CD8-positive, alpha-beta memory T cell (primary cell): ENCODE measurements around the gene PITPNC1. TPM values are rescaled to one million over a fixed set of nuclear protein-coding genes. Genes with fewer than 3 reads are reported as not detected.

Source experiments
- CTCF ChIA-PET: fragments of 350-600 bp; sonication (Branson Sonifier 250); formaldehyde crosslinking; loops from one replicate; lab custom pipeline; 2021; ENCODE audit warnings: antibody characterized with exemption; lab: Charles Lee
- POLR2A ChIA-PET: fragments of 350-600 bp; sonication (Branson Sonifier 250); formaldehyde crosslinking; loops from one replicate; lab custom pipeline; 2021; ENCODE audit warnings: antibody characterized with exemption; lab: Charles Lee
- DNase-seq, 5 donors: peaks; one replicate each; pipeline versions ENCODE4 v3.0.0 to v3.0.0-alpha.2; 2020 to 2022; ENCODE audit warnings: mixed read lengths in 1 of 5
- H3K27ac ChIP-seq: one replicate; pipeline ENCODE4 v1.7.0; 2013; ENCODE audit warnings: low read depth, mild to moderate bottlenecking, low read length, moderate library complexity
- H3K27me3 ChIP-seq: 2 replicates; pipeline ENCODE4 v1.7.0; 2013; ENCODE audit warnings: low read length, mild to moderate bottlenecking; ENCODE audit not compliant: insufficient read depth, poor library complexity, severe bottlenecking
- H3K36me3 ChIP-seq: 2 replicates; pipeline ENCODE4 v1.7.0; 2013; ENCODE audit warnings: mild to moderate bottlenecking, low read length, moderate library complexity; ENCODE audit not compliant: insufficient read depth
- H3K4me1 ChIP-seq: 2 replicates; pipeline ENCODE4 v1.7.0; 2013; ENCODE audit warnings: mild to moderate bottlenecking, low read length, moderate library complexity; ENCODE audit not compliant: insufficient read depth
- H3K4me3 ChIP-seq: 2 replicates; pipeline ENCODE4 v1.7.0; 2013; ENCODE audit warnings: mild to moderate bottlenecking, low read length
- H3K9me3 ChIP-seq: 2 replicates; pipeline ENCODE4 v1.7.0; 2013; ENCODE audit warnings: mild to moderate bottlenecking, low read length
- H3K27ac Mint-ChIP-seq, 8 donors: one replicate each; pipeline ENCODE4 v1.8.0; 2020 to 2021; ENCODE audit warnings: mixed read lengths in 8 of 8, mild to moderate bottlenecking in 6 of 8, inconsistent platforms in 3 of 8, moderate library complexity in 3 of 8
- H3K27me3 Mint-ChIP-seq, 2 donors: one replicate each; pipeline ENCODE4 v1.8.0; 2020 to 2021; ENCODE audit warnings: mixed read lengths in 2 of 2, mild to moderate bottlenecking in 1 of 2, moderate library complexity in 1 of 2
- H3K36me3 Mint-ChIP-seq, 3 donors: one replicate each; pipeline ENCODE4 v1.8.0; 2020 to 2021; ENCODE audit warnings: mixed read lengths in 3 of 3, inconsistent platforms in 1 of 3, mild to moderate bottlenecking in 1 of 3
- H3K4me1 Mint-ChIP-seq, 3 donors: one replicate each; pipeline ENCODE4 v1.8.0; 2020 to 2021; ENCODE audit warnings: mixed read lengths in 3 of 3, inconsistent platforms in 1 of 3, mild to moderate bottlenecking in 1 of 3
- H3K4me3 Mint-ChIP-seq, 7 donors: one replicate each; pipeline ENCODE4 v1.8.0; 2020 to 2021; ENCODE audit warnings: mixed read lengths in 7 of 7, mild to moderate bottlenecking in 6 of 7, moderate library complexity in 4 of 7, inconsistent platforms in 2 of 7
- H3K9me3 Mint-ChIP-seq, 5 donors: one replicate each; pipeline ENCODE4 v1.8.0; 2020 to 2022; ENCODE audit warnings: mixed read lengths in 5 of 5, mild to moderate bottlenecking in 3 of 5, moderate library complexity in 2 of 5, inconsistent platforms in 1 of 5
- polyA plus RNA-seq: library from polyadenylated mRNA; unstranded; fragments of 300-500 nt; fragmentation: Illumina TruSeq; gene quantifications from one replicate; pipeline ENCODE4 v1.2.3, GENCODE V29; 2021
- total RNA-seq, 2 experiments: library from RNA; stranded (reverse); gene quantifications; one replicate each; pipeline ENCODE4 v1.2.3, GENCODE V29; 2021

Gene PITPNC1
- total and polyA plus RNA-seq, 3 experiments from 2014 or later = 43.1 to 163 (median 45.1) TPM

DNA sequence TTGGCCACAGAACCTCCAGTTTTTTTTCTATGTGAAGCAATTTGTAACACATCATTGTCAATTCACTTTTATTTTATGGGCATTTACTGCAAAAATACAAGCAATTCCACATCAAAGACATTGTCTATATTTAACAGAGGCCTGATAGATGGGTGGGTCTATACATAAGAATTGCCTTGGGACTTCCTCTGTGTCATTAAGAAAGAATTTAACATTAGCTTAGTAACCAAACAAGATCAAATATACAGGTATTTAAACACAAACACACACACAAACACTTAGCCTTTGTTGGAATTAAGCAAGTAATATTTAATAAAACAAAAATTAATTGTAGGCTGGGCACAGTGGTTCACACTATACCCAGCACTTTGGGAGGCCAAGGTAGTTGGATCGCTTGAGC lies 4.3 kb upstream of the PITPNC1 start:
- Mint-ChIP-seq H3K4me1 (peaks cover 19 to 26% (median 19%) of the 10 kb centered on the region in 3 donors), H3K36me3 (peaks cover 0 to 7% (median 0%) of the 10 kb centered on the region in 3 donors), H3K27ac (no peak overlapping the region), H3K4me3 (peak overlapping the region in 1 of 7 donors; percentile 22), H3K27me3 (peaks cover 0 to 3% of the 10 kb centered on the region in 2 donors), H3K9me3 (no peaks in the 10 kb centered on the region)
- Histone ChIP-seq H3K27ac (no peak overlapping the region), H3K4me3 (no peak overlapping the region), H3K4me1 (peaks cover 19% of the 10 kb centered on the region), H3K27me3 (no peaks in the 10 kb centered on the region), H3K36me3 (no peaks in the 10 kb centered on the region), H3K9me3 (no peaks in the 10 kb centered on the region)
- ChIA-PET POLR2A (no interaction called here), CTCF (interaction anchor here (0.6 to 11.7 kb wide), 8 partner anchors 10 to 446 kb away, joined by 3 to 269 read pairs (median 4); no protein-coding TSS in a partner anchor)
- no peak for DNase-seq

DNA sequence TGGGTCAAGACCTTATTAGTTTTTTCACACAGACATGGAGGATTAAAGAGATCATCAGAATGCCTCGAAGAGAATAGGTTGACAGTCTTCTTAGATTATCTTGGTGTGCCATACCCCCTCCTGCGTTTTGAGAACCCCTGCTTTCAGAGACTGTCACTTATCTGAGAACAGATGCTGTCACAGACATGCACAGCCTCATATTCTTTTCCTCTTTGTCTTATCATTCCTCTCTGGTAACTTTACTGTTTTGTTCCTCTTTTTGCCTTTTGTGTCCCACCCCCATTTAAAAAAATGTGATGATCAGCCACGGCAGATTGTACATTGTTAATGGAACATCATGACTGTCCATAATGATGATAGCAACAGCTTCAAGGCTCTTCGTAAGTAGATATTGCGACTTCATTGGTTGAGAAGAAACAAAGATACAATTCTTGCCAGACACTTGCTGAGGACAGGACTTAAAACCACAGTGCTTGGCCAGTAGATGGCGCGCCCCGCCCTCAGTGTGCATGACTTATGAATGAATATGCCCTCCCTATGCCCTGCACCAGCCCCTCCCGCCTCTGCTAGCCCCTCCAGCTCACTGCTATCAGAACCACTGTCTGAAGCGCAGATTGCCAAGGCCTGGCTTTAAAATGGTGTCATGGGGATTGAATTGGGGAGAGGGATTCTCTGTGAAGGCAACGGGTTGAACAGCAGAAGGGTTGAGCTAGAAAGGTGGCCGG lies 2.6 kb upstream of the PITPNC1 start:
- no peak overlapping the region for H3K27ac ChIP-seq
- ChIA-PET CTCF (interaction anchor here (0.6 to 11.7 kb wide), 37 partner anchors 9 to 335 kb away, joined by 3 to 269 read pairs (median 6); partner anchors contain the start of gene PSMD12), POLR2A (interaction anchor here (0.9 to 1.1 kb wide), 2 partner anchors 67 to 101 kb away, joined by 4 to 8 read pairs; no protein-coding TSS in a partner anchor)
- H3K27me3 ChIP-seq = no peaks in the 10 kb centered on the region
- peak; percentile 79 to 91 (median 82) for DNase-seq
- Mint-ChIP-seq H3K36me3 (peaks cover 0 to 15% (median 5%) of the 10 kb centered on the region in 3 donors), H3K27ac (peak overlapping the region; percentile 24 to 89 (median 74)), H3K4me3 (peak overlapping the region; percentile 42 to 92 (median 68)), H3K4me1 (peaks cover 25 to 32% (median 25%) of the 10 kb centered on the region in 3 donors), H3K27me3 (peaks cover 0 to 3% of the 10 kb centered on the region in 2 donors), H3K9me3 (no peaks in the 10 kb centered on the region)
- H3K4me1 ChIP-seq = peaks cover 24% of the 10 kb centered on the region
- no peaks in the 10 kb centered on the region for H3K36me3 ChIP-seq
- no peaks in the 10 kb centered on the region for H3K9me3 ChIP-seq
- no peak overlapping the region for H3K4me3 ChIP-seq

DNA sequence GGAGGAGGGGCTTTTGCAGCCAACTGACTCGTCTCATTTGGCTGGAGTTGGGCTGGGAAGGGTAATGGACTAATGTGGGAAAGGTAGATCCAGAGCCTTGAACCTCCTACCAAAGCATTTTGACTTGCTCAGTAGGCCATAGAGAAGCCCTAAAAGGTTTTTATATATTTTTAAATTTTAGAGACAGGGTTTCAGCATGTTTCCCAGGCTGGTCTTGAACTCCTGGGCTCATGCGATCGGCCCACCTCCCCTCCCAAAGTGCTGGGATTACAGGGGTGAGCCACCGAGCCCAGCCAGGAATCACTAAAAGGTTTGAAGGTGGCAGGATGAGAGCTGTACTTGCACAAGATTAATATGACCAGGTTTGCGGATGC lies 2.0 kb upstream of the PITPNC1 start:
- Mint-ChIP-seq H3K27me3 (peaks cover 0 to 3% of the 10 kb centered on the region in 2 donors), H3K36me3 (peaks cover 0 to 19% (median 5%) of the 10 kb centered on the region in 3 donors), H3K4me1 (peaks cover 30 to 37% (median 31%) of the 10 kb centered on the region in 3 donors), H3K4me3 (peak overlapping the region in 5 of 7 donors; percentile 54 to 92 (median 71)), H3K9me3 (no peaks in the 10 kb centered on the region), H3K27ac (peak overlapping the region in 5 of 8 donors; percentile 24 to 89 (median 64))
- no peaks in the 10 kb centered on the region for H3K9me3 ChIP-seq
- H3K27me3 ChIP-seq = no peaks in the 10 kb centered on the region
- H3K36me3 ChIP-seq = no peaks in the 10 kb centered on the region
- peaks cover 30% of the 10 kb centered on the region for H3K4me1 ChIP-seq
- ChIA-PET CTCF (interaction anchor here (0.6 to 11.7 kb wide), 35 partner anchors 9 to 335 kb away, joined by 3 to 269 read pairs (median 6); partner anchors contain the start of gene PSMD12), POLR2A (interaction anchor here (0.9 to 1.1 kb wide), 2 partner anchors 66 to 100 kb away, joined by 4 to 8 read pairs; no protein-coding TSS in a partner anchor)
- DNase-seq = no peak
- no peak overlapping the region for H3K27ac ChIP-seq
- no peak overlapping the region for H3K4me3 ChIP-seq

DNA sequence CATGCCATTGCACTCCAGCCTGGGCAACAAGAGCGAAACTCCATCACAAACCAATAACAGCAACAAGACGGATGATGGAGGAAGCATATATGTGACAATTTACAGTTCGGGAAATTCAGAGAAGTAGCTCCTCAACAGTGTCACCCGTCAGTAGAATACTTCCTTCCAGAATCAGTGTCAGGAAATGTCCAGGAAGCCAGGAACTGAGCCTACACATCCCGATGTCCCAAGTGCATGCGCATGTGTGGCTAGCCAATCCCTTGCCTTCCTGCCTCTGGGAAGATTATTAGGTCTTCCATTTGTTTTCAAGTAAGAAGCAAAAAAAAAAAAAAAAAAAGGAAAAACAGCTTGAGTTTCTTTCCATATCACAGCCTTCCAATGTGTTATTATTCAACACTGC lies 1.4 kb upstream of the PITPNC1 start:
- POLR2A ChIA-PET = interaction anchor here (0.6 to 4.5 kb wide), 5 partner anchors 44 to 551 kb away, joined by 4 to 50 read pairs (median 8); no protein-coding TSS in a partner anchor
- H3K27ac Mint-ChIP-seq = peak overlapping the region in 5 of 8 donors; percentile 12 to 90 (median 56)
- CTCF ChIA-PET = interaction anchor here (0.7 to 11.7 kb wide), 21 partner anchors 10 to 453 kb away, joined by 3 to 269 read pairs (median 7); partner anchors contain the start of gene PSMD12
- H3K36me3 ChIP-seq = no peaks in the 10 kb centered on the region
- no peaks in the 10 kb centered on the region for H3K9me3 Mint-ChIP-seq
- H3K27ac ChIP-seq = no peak overlapping the region
- H3K4me1 Mint-ChIP-seq = peaks cover 35 to 43% (median 37%) of the 10 kb centered on the region in 3 donors
- peaks cover 0 to 23% (median 5%) of the 10 kb centered on the region in 3 donors for H3K36me3 Mint-ChIP-seq
- no peak overlapping the region for H3K4me3 ChIP-seq
- peaks cover 36% of the 10 kb centered on the region for H3K4me1 ChIP-seq
- H3K27me3 Mint-ChIP-seq = peaks cover 0 to 3% of the 10 kb centered on the region in 2 donors
- no peaks in the 10 kb centered on the region for H3K27me3 ChIP-seq
- DNase-seq = no peak
- H3K4me3 Mint-ChIP-seq = peak overlapping the region; percentile 58 to 96 (median 90)
- H3K9me3 ChIP-seq = no peaks in the 10 kb centered on the region

DNA sequence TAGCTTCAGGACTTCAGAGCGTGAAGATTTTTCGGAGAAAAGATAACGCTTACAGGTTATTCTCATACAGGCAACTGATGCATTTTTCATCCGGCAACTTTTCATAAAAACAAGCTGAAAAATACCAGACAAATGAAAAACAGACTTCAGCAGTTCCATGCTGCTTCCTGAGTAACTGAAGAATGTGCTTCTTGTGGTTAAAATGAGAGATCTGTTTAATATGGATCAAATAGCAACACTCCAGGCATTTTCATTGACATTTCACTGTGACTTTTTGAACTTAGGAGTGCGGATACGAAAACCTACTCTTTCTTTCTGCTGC lies 705 bp upstream of the PITPNC1 start:
- H3K27me3 Mint-ChIP-seq = peaks cover 0 to 1% of the 10 kb centered on the region in 2 donors
- peaks cover 38% of the 10 kb centered on the region for H3K4me1 ChIP-seq
- H3K27me3 ChIP-seq = no peaks in the 10 kb centered on the region
- H3K9me3 Mint-ChIP-seq = no peaks in the 10 kb centered on the region
- ChIA-PET CTCF (interaction anchor here (0.7 to 11.7 kb wide), 12 partner anchors 11 to 452 kb away, joined by 3 to 269 read pairs (median 13); partner anchors contain the start of gene PSMD12), POLR2A (interaction anchor here (0.6 to 4.5 kb wide), 4 partner anchors 11 to 550 kb away, joined by 6 to 50 read pairs (median 14); partner anchors contain the start of gene PSMD12)
- peaks cover 0 to 23% (median 5%) of the 10 kb centered on the region in 3 donors for H3K36me3 Mint-ChIP-seq
- H3K9me3 ChIP-seq = no peaks in the 10 kb centered on the region
- H3K27ac Mint-ChIP-seq = peak overlapping the region; percentile 87 to 98 (median 92)
- H3K36me3 ChIP-seq = no peaks in the 10 kb centered on the region
- no peak for DNase-seq
- H3K4me3 Mint-ChIP-seq = peak overlapping the region; percentile 86 to 96 (median 91)
- H3K27ac ChIP-seq = no peak overlapping the region
- peak overlapping the region; percentile 93 for H3K4me3 ChIP-seq
- peaks cover 35 to 43% (median 37%) of the 10 kb centered on the region in 3 donors for H3K4me1 Mint-ChIP-seq

DNA sequence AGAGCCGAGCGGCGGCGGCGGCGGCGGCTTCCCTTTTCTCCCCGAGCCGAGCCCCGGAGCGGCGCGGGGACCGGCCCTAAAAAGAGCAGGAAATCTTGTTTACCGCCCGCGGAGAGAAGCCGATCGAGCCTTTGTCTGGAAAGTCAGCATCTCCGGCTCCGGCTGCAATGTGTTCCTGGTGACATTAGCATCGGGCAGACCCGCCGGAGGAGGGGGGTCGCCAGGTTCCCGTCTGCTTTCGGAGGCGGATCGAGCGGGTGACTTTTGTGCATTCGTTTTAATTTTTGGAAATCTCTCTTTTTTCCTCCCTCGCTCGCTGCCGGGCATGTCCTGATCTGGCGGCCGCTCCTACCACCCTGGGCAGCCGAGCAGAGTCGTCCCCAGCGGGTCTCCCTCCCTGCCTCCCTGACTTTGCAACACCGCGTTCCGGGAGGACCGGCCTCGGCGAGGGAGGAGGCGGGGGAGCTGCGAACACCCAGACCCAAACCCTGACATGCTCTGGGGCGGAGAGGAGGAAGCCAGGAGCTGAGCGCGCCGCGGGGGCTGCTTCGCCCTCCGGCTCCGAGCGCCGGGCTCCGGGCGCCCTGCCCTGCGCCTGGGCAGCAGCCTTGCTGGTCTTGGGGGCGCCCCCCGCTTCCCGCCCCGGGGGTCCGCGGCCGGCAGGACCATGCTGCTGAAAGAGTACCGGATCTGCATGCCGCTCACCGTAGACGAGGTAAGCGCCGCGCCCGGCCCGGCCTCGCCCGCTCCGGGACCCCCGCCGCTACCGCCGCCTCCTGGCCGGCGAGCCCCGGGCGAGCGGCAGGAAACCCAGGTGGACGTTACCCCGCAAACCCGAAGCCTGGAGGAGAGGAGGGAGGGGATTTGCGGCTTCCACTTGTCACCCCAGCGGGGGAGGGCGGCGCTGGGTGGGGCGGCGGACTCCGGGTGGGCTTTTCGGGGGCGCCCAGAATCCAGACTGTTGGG lies 690 bp downstream of the PITPNC1 start:
- ChIA-PET POLR2A (interaction anchor here (0.5 to 4.5 kb wide), 18 partner anchors 8 to 448 kb away, joined by 3 to 50 read pairs (median 4); partner anchors contain the start of gene PSMD12), CTCF (interaction anchor here (0.7 to 11.7 kb wide), 36 partner anchors 9 to 337 kb away, joined by 3 to 269 read pairs (median 4); partner anchors contain the start of gene PSMD12)
- Mint-ChIP-seq H3K27me3 (peaks cover 0 to 1% of the 10 kb centered on the region in 2 donors), H3K4me1 (peaks cover 44 to 57% (median 49%) of the 10 kb centered on the region in 3 donors), H3K9me3 (no peaks in the 10 kb centered on the region), H3K36me3 (peaks cover 0 to 33% (median 5%) of the 10 kb centered on the region in 3 donors), H3K4me3 (peak overlapping the region; percentile 88 to 99 (median 96)), H3K27ac (peak overlapping the region; percentile 79 to 98 (median 88))
- peak overlapping the region; percentile 93 for H3K4me3 ChIP-seq
- peaks cover 50% of the 10 kb centered on the region for H3K4me1 ChIP-seq
- DNase-seq = peak; percentile 34 to 67 (median 54)
- no peaks in the 10 kb centered on the region for H3K9me3 ChIP-seq
- H3K36me3 ChIP-seq = no peaks in the 10 kb centered on the region
- no peaks in the 10 kb centered on the region for H3K27me3 ChIP-seq
- H3K27ac ChIP-seq = peak overlapping the region; percentile 82
